ENCODE measurements around the gene HOXB2.
"Not testable (repeated sequence)": the region's sequence is repeated elsewhere in the genome, so short reads cannot be mapped to it uniquely, and the experiment has no call there.

Gene HOXB2

GRCh38 chr17:48514477-48514876, 30.4 kb downstream of the HOXB2 start:
- DNase-seq (ENCODE audit: low read depth) = no peak

GRCh38 chr17:48513666-48514455, 31.0 kb downstream of the HOXB2 start:
- no peak for DNase-seq (ENCODE audit: low read depth)

GRCh38 chr17:48513097-48513496, 31.8 kb downstream of the HOXB2 start:
- no peak for DNase-seq (ENCODE audit: low read depth)

- DNase-seq (ENCODE audit: low read depth) = no peak
Observed at GRCh38 chr17:48510761-48511604, 33.9 kb downstream of the HOXB2 start.

- no peak for DNase-seq (ENCODE audit: low read depth)
Observed at GRCh38 chr17:48510381-48510760, 34.5 kb downstream of the HOXB2 start.

GRCh38 chr17:48509708-48510107, 35.2 kb downstream of the HOXB2 start:
- DNase-seq (ENCODE audit: low read depth) = not testable (repeated sequence)

- DNase-seq (ENCODE audit: low read depth) = no peak
Observed at GRCh38 chr17:48506246-48506645, 38.7 kb downstream of the HOXB2 start.

- DNase-seq (ENCODE audit: low read depth) = no peak
Observed at GRCh38 chr17:48505788-48506187, 39.1 kb downstream of the HOXB2 start.

GRCh38 chr17:48504953-48505352, 40.0 kb downstream of the HOXB2 start:
- no peak for DNase-seq (ENCODE audit: low read depth)

- no peak for DNase-seq (ENCODE audit: low read depth)
Observed at GRCh38 chr17:48503747-48504146, 41.2 kb downstream of the HOXB2 start.

GRCh38 chr17:48502901-48503300, 42.0 kb downstream of the HOXB2 start:
- DNase-seq (ENCODE audit: low read depth) = no peak

- DNase-seq (ENCODE audit: low read depth) = no peak
Observed at GRCh38 chr17:48502312-48502711, 42.6 kb downstream of the HOXB2 start.

- no peak for DNase-seq (ENCODE audit: low read depth)
Observed at GRCh38 chr17:48500435-48501426, 44.2 kb downstream of the HOXB2 start.

GRCh38 chr17:48499735-48500434, 45.0 kb downstream of the HOXB2 start:
- DNase-seq (ENCODE audit: low read depth) = no peak

- no peak for DNase-seq (ENCODE audit: low read depth)
Observed at GRCh38 chr17:48499248-48499647, 45.7 kb downstream of the HOXB2 start.

GRCh38 chr17:48498164-48498850, 46.6 kb downstream of the HOXB2 start:
- no peak for DNase-seq (ENCODE audit: low read depth)

- no peak for DNase-seq (ENCODE audit: low read depth)
Observed at GRCh38 chr17:48497103-48497502, 47.8 kb downstream of the HOXB2 start.

- no peak for DNase-seq (ENCODE audit: low read depth)
Observed at GRCh38 chr17:48494335-48494734, 50.6 kb downstream of the HOXB2 start.
